GM18870 (cell line): Measurements from ENCODE around the gene KRTAP10-11.
"Not testable (repeated sequence)": the region's sequence is repeated elsewhere in the genome, so short reads cannot be mapped to it uniquely, and the experiment has no call there.

Experiments used
- ATAC-seq: cut with Tn5 transposase; IDR thresholded peaks from one replicate; pipeline ENCODE4 v1.9.1; 2021; ENCODE audit warnings: moderate library complexity; ENCODE audit not compliant: unreplicated experiment

KRTAP10-11 gene

DNA sequence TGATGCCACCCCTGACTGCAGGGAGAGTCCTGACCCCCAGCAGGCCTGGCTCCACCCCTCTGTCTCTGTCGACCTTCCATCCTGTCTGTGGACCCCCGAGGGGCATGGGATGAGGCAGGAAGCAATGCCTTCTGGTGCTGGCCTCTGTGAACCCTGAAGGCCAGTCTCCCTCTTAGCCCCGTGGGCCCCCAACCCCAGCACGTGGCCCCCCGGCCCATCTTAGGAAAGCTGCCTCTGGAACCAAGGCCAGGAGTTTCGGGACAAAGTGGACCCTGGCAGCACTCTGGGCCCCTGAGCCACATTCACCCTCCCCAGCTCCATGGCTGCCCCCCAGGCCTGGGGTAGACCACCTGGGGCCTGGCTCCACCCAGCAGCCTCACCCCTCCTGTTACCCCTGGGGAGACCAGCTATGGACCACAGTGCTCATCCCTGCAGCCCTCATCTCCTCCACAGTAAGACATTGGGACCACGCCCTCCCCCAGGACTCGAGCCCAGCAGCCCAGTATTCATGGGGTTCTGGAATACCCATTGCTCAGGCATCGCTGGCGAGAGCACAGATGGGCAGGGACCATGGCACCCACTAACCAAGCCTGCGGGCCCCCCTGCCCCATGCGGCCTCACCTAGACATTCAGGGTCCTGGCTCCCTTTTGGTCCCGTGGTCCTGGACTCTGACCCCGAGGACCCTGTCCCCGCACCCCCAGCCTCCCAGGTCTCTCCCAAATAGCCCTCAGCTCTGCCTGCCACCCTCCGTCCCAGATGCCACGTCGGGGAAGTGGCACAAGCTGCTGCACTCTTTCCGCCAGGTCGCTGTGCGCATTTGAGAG lies 7.5 kb upstream of the KRTAP10-11 start:
- not testable (repeated sequence) for ATAC-seq

DNA sequence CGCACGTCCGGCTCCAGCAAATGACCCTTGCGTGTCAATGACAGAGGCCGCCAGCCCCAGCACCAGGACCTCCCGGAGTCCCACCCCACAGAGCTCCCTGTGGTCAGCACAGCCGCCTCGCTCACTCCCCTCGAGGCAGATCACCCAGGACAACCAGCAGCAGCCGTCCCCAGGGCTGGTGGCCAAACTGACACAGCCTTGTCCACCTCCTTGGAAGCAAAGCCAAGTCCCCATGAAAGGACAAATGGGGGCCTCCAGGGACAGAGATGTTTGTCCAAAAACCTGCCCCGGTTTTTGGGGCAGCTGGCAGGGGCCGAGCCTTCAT lies 6.9 kb upstream of the KRTAP10-11 start:
- ATAC-seq: no peak

DNA sequence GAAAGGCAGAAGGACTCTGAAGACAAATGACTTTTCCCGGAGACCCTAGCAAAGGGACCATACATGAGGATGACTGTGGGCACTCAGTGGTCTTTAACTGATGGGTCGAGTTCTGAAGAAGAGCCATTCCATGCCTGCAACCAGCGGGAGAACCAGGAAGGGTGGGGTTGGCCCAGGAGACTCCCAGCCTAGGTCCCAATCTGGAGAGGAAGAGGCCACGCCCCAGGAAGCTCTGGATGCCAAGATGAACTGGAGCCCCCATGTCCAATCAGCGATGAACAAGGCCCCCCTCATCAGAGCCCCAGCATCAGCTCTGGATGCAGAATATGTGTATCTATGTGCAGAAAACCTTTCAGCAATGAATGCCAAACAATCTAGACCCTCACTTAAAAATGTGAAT lies 5.5 kb upstream of the KRTAP10-11 start:
- ATAC-seq: no peak

- ATAC-seq: no peak
Observed at GRCh38 chr21:44643741-44644310, 2.4 kb upstream of the KRTAP10-11 start.

DNA sequence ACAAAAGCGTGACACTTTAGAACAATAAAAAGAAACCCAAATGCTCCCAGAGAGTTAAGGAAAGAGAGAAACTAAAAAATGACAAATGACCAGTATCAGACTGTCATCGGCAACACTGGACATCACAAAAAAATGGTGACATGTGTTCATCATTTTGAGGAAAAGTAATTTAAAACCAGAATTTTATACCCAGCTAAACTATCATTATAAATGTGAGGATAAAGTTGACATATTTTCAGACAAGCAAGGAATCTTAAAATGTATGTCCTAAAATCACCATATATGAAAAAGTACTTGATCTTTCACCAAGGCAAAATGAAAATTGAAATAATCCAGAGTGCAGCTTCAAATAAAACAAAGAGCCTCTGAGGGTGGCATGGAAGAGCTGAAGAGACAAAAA lies 1.3 kb upstream of the KRTAP10-11 start:
- no peak for ATAC-seq

GRCh38 chr21:44647222-44647552 lies 973 bp downstream of the KRTAP10-11 start:
- ATAC-seq: no peak

DNA sequence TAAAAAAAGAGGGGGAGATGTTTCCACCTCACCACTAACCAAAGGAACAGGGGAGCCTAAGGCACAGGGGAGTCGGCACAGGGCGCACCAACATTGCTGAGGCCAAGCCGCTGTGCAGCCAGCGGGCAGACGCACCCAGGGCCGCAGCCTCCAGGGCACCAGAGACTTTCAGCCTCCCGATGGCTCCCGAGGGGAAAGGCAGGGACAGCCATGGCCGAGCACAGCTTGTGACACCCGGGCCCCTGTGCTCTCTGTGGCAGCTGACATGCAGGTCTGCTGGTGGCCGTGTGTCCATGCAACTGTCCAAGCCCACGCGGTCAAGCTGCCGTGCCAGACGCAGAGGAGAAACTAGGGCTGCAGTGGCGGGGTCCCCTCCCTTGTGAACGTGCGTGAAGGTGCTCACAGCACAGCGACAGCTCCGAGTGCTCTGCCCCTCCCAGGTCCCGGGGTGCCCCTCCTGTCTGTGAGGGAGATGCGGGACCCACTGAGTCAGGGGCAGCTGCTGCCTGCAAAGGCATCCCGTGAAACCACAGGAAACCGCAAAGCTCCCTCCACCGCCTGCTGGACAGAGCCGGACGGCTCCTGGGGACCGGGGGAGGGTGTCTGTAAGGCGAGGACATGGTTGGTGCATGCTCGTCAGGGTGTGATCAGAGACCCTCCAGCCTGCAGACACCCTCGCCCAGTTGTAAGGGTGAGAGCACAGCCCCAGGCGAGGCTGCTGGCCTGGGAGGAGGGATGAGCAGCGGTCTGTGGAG lies 2.5 kb downstream of the KRTAP10-11 start:
- ATAC-seq: no peak

GRCh38 chr21:44649521-44650100 lies 3.4 kb downstream of the KRTAP10-11 start:
- ATAC-seq: no peak

DNA sequence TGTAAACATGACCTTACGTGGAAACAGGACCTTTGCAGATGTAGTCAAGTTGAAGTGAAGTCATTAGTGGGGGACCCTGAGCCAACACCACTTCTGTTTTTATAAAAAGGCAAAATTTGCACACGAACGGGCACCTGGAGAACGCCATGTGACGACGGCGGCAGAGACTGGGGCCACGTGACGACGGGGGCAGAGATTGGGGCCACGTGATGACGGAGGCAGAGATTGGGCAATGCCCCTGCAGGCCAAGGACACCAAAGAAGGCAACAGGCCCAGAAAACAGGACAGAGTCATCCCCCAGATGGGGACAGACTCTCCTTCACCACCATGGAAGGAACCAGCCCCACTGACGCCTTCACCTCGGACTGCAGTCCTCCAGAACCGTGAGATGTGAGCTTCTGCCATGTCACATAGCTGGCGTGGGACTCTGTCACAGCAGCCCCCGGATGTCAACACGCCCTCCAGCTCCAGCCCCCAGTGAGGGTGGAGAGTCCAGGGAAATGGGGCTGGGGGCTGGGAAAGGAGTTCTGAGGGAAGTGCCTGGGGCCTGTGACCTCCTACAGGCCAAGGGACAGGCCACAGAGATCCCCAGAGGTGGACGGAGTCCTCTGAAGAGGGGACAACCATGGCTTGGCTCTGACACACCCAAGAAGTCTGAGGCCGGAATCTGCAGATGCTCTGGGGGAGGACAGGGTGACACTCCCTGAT lies 4.2 kb downstream of the KRTAP10-11 start:
- ATAC-seq: no peak

- no peak for ATAC-seq
Observed at GRCh38 chr21:44650973-44651675, 4.9 kb downstream of the KRTAP10-11 start.

DNA sequence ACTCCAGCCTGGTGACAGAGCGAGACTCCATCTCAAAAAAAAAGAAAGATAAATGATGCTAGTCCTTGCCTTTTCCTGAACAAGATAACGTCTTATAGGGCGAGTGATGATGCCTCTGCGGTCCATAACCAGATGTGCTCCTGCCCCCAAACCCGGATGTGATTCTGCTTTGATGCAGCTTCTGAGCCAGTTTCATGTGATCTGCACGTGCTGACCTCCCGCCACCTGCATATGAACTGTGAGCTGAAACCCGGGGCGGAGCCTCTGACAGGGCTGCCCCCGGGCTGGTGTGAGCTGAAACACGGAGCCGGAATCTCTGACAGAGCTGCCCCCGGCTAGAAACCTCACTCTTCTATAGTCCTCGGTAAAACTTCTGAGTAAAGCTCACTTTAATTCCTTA lies 6.9 kb downstream of the KRTAP10-11 start:
- no peak for ATAC-seq

DNA sequence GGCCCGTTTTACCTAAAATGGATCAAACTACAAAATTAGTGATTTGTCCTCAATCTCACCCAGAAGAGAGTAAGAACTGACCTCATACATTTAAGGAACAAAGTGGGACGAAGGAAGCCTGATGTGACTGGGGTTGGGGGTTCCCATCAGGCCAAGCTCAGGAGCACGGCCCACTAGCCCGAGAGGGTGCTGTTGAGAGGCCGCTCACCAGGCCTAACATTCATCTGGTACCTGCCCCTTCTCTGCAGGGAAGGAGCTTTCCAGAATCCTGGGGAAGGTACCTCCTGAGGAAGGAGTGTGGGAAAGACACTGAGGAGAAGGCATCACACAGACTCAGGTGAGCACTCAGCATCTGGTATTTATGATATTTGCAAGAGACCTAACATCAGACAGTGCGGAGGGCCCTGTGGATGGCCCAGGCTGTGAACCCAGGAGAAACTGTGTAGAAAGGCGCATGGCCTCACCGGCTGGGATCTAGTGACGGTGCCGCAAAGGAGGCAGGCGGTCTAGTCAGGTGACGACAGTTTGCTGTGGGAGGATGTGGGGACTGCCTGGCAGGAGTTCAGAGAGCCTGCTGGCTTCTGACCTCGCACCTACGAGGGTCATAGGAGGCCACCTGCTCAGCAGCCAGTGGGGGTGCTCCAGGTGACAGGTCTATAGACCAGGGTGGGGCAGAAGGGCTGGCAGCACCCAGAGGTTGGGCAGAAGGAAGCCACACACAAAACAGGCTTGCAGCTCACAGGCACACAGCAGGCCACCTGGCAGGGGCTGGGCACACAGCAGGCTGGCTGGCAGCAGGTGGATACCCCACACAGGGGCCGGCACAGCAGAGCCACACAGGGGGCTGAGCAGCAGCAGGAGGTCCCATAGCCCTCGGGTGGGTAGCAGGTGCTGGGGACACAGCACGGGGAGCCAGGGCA lies 7.7 kb downstream of the KRTAP10-11 start:
- no peak for ATAC-seq

- ATAC-seq: no peak
Observed at GRCh38 chr21:44654576-44655175, 8.5 kb downstream of the KRTAP10-11 start, which contains the start of gene KRTAP12-4. TSS of gene KRTAP12-4 (minus strand) at chr21:44654659. CDS start at chr21:44654614, 45 bp downstream.

GRCh38 chr21:44656868-44657267 lies 10.7 kb downstream of the KRTAP10-11 start:
- no peak for ATAC-seq

GRCh38 chr21:44657635-44658540 lies 11.7 kb downstream of the KRTAP10-11 start, which contains the start of gene KRTAP12-3:
TSS of gene KRTAP12-3 (plus strand) at chr21:44657932. CDS start at chr21:44657980, 48 bp downstream.
- ATAC-seq: no peak

DNA sequence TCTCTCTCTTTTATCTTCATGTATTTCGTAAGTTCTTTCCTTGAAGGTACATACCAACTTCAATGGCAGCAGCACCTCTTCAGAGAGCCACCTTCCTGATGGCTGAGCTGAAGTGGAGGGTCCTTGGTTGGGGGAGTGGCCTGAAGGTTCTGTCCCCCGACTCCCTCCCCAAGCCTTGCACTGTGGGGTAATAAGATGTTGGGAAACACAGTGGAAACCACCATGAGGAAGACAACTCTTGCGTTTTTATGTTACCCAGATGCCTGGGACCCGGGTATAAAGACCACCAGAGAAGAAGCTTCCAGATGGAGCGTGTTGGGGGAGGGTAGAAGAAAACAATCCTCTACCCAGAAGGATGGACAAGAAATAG lies 12.3 kb downstream of the KRTAP10-11 start:
- no peak for ATAC-seq

DNA sequence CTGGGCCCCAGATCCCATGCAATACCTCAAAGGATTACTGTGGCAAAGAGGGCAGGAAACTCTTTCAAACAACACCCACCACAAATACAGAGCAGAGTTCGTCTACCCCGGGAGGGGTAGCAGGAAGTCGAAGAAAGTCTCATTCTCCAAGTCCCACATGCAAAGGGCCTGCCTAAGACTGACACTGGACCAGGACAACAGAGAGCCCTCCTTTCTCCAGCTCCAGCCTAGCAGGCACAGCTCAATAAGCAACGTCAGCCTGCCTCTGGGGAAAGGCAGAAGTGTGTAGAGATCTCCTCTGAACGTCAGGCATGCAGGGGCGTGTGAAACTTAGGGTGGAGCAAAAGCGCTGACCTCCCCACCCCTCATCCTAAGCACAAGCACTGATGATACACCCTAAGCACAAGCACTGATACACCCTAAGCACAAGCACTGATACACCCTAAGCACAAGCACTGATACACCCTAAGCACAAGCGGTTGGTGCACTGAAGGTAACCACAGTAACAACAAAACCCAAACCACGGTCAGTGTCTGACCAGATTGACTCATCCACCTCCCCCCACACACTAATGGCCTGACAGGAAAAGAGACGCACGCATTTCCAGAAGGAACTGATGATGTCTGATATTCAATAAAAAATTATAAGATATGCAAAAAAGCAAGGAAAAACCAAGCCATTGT lies 12.8 kb downstream of the KRTAP10-11 start:
- no peak for ATAC-seq
